Measurements from ENCODE around the gene SLC22A3. TPM values are rescaled to one million over a fixed set of nuclear protein-coding genes. Genes with fewer than 3 reads are reported as not detected.
"Not testable (repeated sequence)": the region's sequence is repeated elsewhere in the genome, so short reads cannot be mapped to it uniquely, and the experiment has no call there.

SLC22A3 gene
- total RNA-seq = under 1 TPM; 0.35 to 0.48 TPM

- Histone ChIP-seq H3K9me3 (no peaks in the 10 kb centered on the region), H3K4me1 (peaks cover 0 to 11% of the 10 kb centered on the region in 2 donors), H3K36me3 (no peaks in the 10 kb centered on the region), H3K27me3 (no peaks in the 10 kb centered on the region), H3K27ac (peak within 1 kb of the TSS in 1 of 2 donors; percentile 57), H3K4me3 (peak within 1 kb of the TSS; percentile 51 to 59)
- no peak for DNase-seq (ENCODE audit: low spot score)
- TF ChIP-seq CTCF (IDR thresholded peaks at IDR 0.05) = peak in 1 of 2 donors; percentile 17
Measured at GRCh38 chr6:160348223-160349019, at the start of gene SLC22A3. SLC22A3 (plus strand) TSS chr6:160348378; CDS start chr6:160348420, 42 bp downstream.

DNA sequence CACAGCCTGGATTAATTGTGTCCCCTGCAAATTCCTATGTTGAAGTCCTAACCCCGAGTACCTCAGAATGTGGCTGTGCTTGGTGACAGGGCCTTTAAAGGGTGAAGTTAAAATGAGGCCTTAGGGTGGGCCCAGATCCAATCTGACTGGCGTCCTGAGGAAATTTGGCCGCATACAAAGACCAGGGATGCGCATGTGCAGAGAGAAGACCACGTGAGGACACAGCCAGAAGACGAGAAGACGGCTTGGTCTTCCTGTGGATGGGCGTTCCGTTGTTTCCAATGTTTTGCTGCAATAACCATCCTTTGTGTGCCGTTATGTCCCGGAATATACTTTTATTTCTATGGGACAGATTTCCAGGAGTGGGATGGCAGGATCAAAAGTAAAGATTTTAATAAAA is 48.6 kb upstream of the SLC22A3 start:
- DNase-seq (ENCODE audit: low spot score) = no peak
- H3K4me3 ChIP-seq = no peak overlapping the region
- no peaks in the 10 kb centered on the region for H3K27me3 ChIP-seq
- no peaks in the 10 kb centered on the region for H3K36me3 ChIP-seq
- TF ChIP-seq CTCF (IDR thresholded peaks at IDR 0.05) = no peak
- H3K27ac ChIP-seq = no peak overlapping the region
- H3K9me3 ChIP-seq = no peaks in the 10 kb centered on the region
- no peaks in the 10 kb centered on the region for H3K4me1 ChIP-seq

DNA sequence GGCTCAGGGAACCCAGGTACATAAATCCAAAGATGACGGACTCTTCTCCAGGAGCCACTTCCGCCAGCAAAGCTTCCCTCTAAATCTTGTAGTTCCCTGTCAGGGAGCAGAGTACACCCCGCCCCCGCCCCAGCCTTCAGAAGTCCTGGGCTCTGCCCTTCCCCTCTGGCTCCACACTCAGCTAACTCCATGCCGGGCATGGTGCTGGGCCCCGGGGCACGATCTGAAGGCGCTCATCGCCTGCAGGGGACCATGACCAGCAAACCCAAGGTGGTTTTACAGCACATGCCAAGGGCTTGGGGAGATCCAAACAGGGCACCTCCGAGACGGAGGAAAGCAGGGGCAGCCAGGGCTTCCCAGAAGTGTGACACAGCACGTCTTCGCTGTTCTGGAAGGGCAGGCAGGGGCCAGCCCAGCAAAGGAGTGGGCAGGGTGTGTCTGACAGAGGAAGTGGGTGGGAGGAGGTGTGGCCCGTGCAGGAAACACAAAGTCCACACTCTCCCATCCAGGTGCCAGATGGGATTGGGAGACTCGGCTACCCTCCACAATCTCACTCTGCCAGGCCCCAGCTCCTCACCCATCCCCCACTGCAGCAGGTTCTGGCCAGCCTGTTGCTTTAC is 48.0 kb upstream of the SLC22A3 start:
- no peak for DNase-seq (ENCODE audit: low spot score)
- Histone ChIP-seq H3K27ac (no peak overlapping the region), H3K4me1 (no peaks in the 10 kb centered on the region), H3K4me3 (no peak overlapping the region), H3K27me3 (no peaks in the 10 kb centered on the region), H3K36me3 (no peaks in the 10 kb centered on the region), H3K9me3 (no peaks in the 10 kb centered on the region)
- no peak for TF ChIP-seq CTCF (IDR thresholded peaks at IDR 0.05)

GRCh38 chr6:160301339-160301738 is 46.8 kb upstream of the SLC22A3 start:
- H3K27ac ChIP-seq = no peak overlapping the region
- H3K9me3 ChIP-seq = no peaks in the 10 kb centered on the region
- no peak for DNase-seq (ENCODE audit: low spot score)
- H3K36me3 ChIP-seq = no peaks in the 10 kb centered on the region
- no peak for TF ChIP-seq CTCF (IDR thresholded peaks at IDR 0.05)
- no peaks in the 10 kb centered on the region for H3K27me3 ChIP-seq
- no peaks in the 10 kb centered on the region for H3K4me1 ChIP-seq
- no peak overlapping the region for H3K4me3 ChIP-seq

DNA sequence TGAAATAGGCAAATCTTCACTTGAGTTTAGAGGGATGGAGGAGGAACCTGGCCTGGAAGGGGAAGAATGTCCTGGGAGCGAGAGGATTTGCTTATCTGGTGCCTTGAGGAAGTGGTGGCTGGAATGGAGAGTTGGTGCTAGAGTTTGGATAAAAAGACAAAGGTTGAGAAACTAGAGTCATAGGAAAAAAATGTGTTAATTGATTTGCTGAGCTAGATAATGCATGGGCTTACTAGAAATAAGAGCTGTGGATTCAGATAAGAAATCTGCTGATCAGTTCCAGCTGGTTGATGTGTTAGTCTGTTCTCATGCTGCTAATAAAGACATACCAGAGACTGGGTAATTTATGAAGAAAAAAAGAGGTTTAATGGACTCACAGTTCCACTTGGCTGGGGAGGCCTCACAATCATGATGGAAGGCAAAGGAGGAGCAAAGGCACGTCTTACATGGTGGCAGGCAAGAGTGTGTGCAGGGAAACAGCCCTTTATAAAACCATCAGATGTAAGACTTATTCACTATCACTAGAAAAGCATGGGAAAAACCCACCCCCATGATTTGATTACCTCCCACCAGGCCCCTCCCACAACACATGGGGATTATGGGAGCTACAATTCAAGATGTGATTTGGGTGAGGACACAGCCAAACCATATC is 45.6 kb upstream of the SLC22A3 start:
- H3K4me3 ChIP-seq; H3K27me3 ChIP-seq; DNase-seq (ENCODE audit: low spot score); H3K4me1 ChIP-seq; H3K9me3 ChIP-seq; H3K27ac ChIP-seq; H3K36me3 ChIP-seq: not testable (repeated sequence)

DNA sequence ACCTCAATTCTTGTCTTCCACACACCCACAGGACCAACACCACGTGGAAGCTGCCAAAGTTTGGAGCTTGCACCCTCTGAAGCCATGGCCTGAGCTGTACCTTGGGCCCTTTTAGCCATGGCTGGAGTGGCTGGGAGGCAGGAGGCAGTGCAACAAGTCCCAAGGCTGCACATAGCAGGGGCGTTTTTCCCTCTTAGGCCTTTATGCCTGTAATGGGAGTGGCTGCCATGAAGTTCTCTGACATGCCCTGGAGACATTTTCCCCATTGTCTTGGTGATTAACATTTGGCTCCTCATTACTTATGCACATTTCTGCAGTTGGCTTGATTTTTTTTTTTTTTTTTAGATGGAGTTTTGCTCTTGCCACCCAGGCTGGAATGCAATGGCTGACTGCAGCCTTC is 44.4 kb upstream of the SLC22A3 start:
- Histone ChIP-seq H3K4me1 (no peaks in the 10 kb centered on the region), H3K27me3 (no peaks in the 10 kb centered on the region), H3K9me3 (no peaks in the 10 kb centered on the region), H3K27ac (no peak overlapping the region), H3K4me3 (no peak overlapping the region), H3K36me3 (no peaks in the 10 kb centered on the region)
- no peak for TF ChIP-seq CTCF (IDR thresholded peaks at IDR 0.05)
- no peak for DNase-seq (ENCODE audit: low spot score)
